WTC11 (cell line): ENCODE measurements around the gene AFF3. TPM values are rescaled to one million over a fixed set of nuclear protein-coding genes. Genes with fewer than 3 reads are reported as not detected.

ENCODE experiments used
- ATAC-seq: fragments of 200-7000 bp; cut with Tn5 transposase; 2 replicates; pipeline ENCODE4 v1.10.0; 2021; ENCODE audit warnings: mild to moderate bottlenecking, moderate library complexity
- CTCF ChIA-PET: fragments of 300-600 bp; sonication (Branson Sonifier 250); formaldehyde crosslinking; loops from one replicate; lab custom pipeline; 2021; ENCODE audit warnings: antibody characterized with exemption; lab: Charles Lee
- POLR2A ChIA-PET: fragments of 350-600 bp; sonication (Branson Sonifier 250); formaldehyde crosslinking; loops from one replicate; lab custom pipeline; 2021; ENCODE audit warnings: antibody characterized with exemption; lab: Charles Lee
- DNase-seq: peaks from one replicate; pipeline ENCODE4 v3.0.0; 2021; ENCODE audit warnings: low spot score
- H3K27ac Mint-ChIP-seq: 2 replicates; pipeline ENCODE4 v1.8.0; 2021; ENCODE audit warnings: mixed read lengths
- H3K27me3 Mint-ChIP-seq: 2 replicates; pipeline ENCODE4 v1.8.0; 2021; ENCODE audit warnings: low read depth, mild to moderate bottlenecking, moderate library complexity, mixed read lengths
- H3K36me3 Mint-ChIP-seq: 2 replicates; pipeline ENCODE4 v1.8.0; 2021; ENCODE audit warnings: mixed read lengths
- H3K4me1 Mint-ChIP-seq: 2 replicates; pipeline ENCODE4 v1.8.0; 2022; ENCODE audit warnings: mixed read lengths
- H3K4me3 Mint-ChIP-seq: 2 replicates; pipeline ENCODE4 v1.8.0; 2021; ENCODE audit warnings: mild to moderate bottlenecking, moderate library complexity, mixed read lengths
- H3K9me3 Mint-ChIP-seq: 2 replicates; pipeline ENCODE4 v1.8.0; 2021; ENCODE audit warnings: mixed read lengths
- AFF4 ChIP-seq: sonication (generic); formaldehyde crosslinking; IDR thresholded peaks from 2 replicates; pipeline ENCODE4 v1.8.1; 2023; ENCODE audit warnings: mild to moderate bottlenecking, missing genetic modification reagents, borderline replicate concordance
- CREB1 ChIP-seq: sonication (generic); formaldehyde crosslinking; IDR thresholded peaks from 2 replicates; pipeline ENCODE4 v1.8.0; 2023; ENCODE audit warnings: mild to moderate bottlenecking, missing genetic modification reagents
- E2F4 ChIP-seq: sonication (generic); formaldehyde crosslinking; IDR thresholded peaks from 2 replicates; pipeline ENCODE4 v1.8.1; 2022; ENCODE audit warnings: low read depth, mild to moderate bottlenecking, moderate library complexity, missing genetic modification reagents, borderline replicate concordance
- EMX1 ChIP-seq: fragments of 250-450 bp; sonication (Bioruptor Pico); IDR thresholded peaks from 2 replicates; pipeline ENCODE4 v1.8.0; 2021; ENCODE audit warnings: mild to moderate bottlenecking
- ERG ChIP-seq: fragments of 250-450 bp; sonication (Bioruptor Pico); IDR thresholded peaks from 2 replicates; pipeline ENCODE4 v1.8.0; 2021; ENCODE audit warnings: mild to moderate bottlenecking
- ETV6 ChIP-seq: sonication (generic); formaldehyde crosslinking; IDR thresholded peaks from 2 replicates; pipeline ENCODE4 v1.8.1; 2022; ENCODE audit warnings: mild to moderate bottlenecking, missing genetic modification reagents
- GABPB1 ChIP-seq: sonication (generic); formaldehyde crosslinking; IDR thresholded peaks from 2 replicates; pipeline ENCODE4 v1.8.1; 2023; ENCODE audit warnings: mild to moderate bottlenecking, missing genetic modification reagents
- GRHL2 ChIP-seq: fragments of 250-450 bp; sonication (Bioruptor Pico); IDR thresholded peaks from 2 replicates; pipeline ENCODE4 v1.8.0; 2022; ENCODE audit warnings: mild to moderate bottlenecking, moderate library complexity; ENCODE audit not compliant: insufficient replicate concordance, severe bottlenecking
- JAZF1 ChIP-seq: fragments of 250-450 bp; sonication (Bioruptor Pico); IDR thresholded peaks from 2 replicates; pipeline ENCODE4 v1.9.0; 2021; ENCODE audit warnings: moderate library complexity, mild to moderate bottlenecking, inconsistent platforms
- KAT7 ChIP-seq: sonication (generic); formaldehyde crosslinking; IDR thresholded peaks from 2 replicates; pipeline ENCODE4 v1.8.1; 2023; ENCODE audit warnings: missing genetic modification reagents, mild to moderate bottlenecking, borderline replicate concordance
- NR3C1 ChIP-seq: sonication (generic); formaldehyde crosslinking; conservative IDR thresholded peaks from 2 replicates; pipeline ENCODE4 v1.8.1; 2023; ENCODE audit warnings: low read depth, mild to moderate bottlenecking, missing genetic modification reagents
- PRRX2 ChIP-seq: fragments of 250-450 bp; sonication (Bioruptor Pico); IDR thresholded peaks from 2 replicates; pipeline ENCODE4 v1.8.0; 2021; ENCODE audit warnings: mild to moderate bottlenecking
- ZMAT4 ChIP-seq: fragments of 250-450 bp; sonication (Bioruptor Pico); IDR thresholded peaks from 2 replicates; pipeline ENCODE4 v1.9.0; 2021; ENCODE audit warnings: mild to moderate bottlenecking
- ZNF219 ChIP-seq: sonication (generic); formaldehyde crosslinking; IDR thresholded peaks from 2 replicates; pipeline ENCODE4 v1.8.0; 2023; ENCODE audit warnings: missing genetic modification reagents, mild to moderate bottlenecking, borderline replicate concordance
- ZNF423 ChIP-seq: fragments of 250-450 bp; sonication (Bioruptor Pico); IDR thresholded peaks from 2 replicates; pipeline ENCODE4 v2.1.2; 2022; ENCODE audit warnings: mild to moderate bottlenecking, moderate library complexity
- ZNF425 ChIP-seq: fragments of 250-450 bp; sonication (Bioruptor Pico); conservative IDR thresholded peaks from 2 replicates; pipeline ENCODE4 v1.9.0; 2021; ENCODE audit warnings: mild to moderate bottlenecking
- ZNF512 ChIP-seq: sonication (generic); formaldehyde crosslinking; IDR thresholded peaks from 2 replicates; pipeline ENCODE4 v1.8.1; 2022; ENCODE audit warnings: missing genetic modification reagents, borderline replicate concordance
- ZNF671 ChIP-seq: fragments of 250-450 bp; sonication (Bioruptor Pico); IDR thresholded peaks from 2 replicates; pipeline ENCODE4 v1.8.0; 2021; ENCODE audit warnings: mild to moderate bottlenecking
- total RNA-seq: library from RNA; stranded (reverse); gene quantifications from 3 replicates; pipeline ENCODE4 v1.2.3, GENCODE V29; 2021

The AFF3 gene
- total RNA-seq, 1 experiment from 2014 or later, result 1.2 TPM

- Mint-ChIP-seq H3K36me3 (no peaks in the 10 kb centered on the region), H3K4me3 (no peak overlapping the region), H3K27me3 (no peaks in the 10 kb centered on the region), H3K9me3 (no peaks in the 10 kb centered on the region), H3K27ac (no peak overlapping the region), H3K4me1 (no peaks in the 10 kb centered on the region)
- ATAC-seq, result no peak
- TF ChIP-seq GRHL2 (CRISPR knock-in tag), result no peak
- no peak for TF ChIP-seq ZNF671
- no peak for TF ChIP-seq ETV6 (CRISPR knock-in tag)
- no peak for TF ChIP-seq EMX1 (CRISPR knock-in tag)
- TF ChIP-seq NR3C1 (CRISPR knock-in tag), result no peak
- no peak for TF ChIP-seq JAZF1 (CRISPR knock-in tag)
- no peak for TF ChIP-seq KAT7 (CRISPR knock-in tag)
- TF ChIP-seq AFF4 (CRISPR knock-in tag), result no peak
- no peak for TF ChIP-seq GABPB1
- no peak for TF ChIP-seq ZMAT4
- TF ChIP-seq CREB1 (CRISPR knock-in tag), result no peak
- TF ChIP-seq ERG (CRISPR knock-in tag), result no peak
- TF ChIP-seq PRRX2 (CRISPR knock-in tag), result no peak
- TF ChIP-seq ZNF423 (CRISPR knock-in tag), result no peak
- no peak for TF ChIP-seq ZNF219 (CRISPR knock-in tag)
- TF ChIP-seq E2F4, result no peak
- no peak for TF ChIP-seq ZNF512 (CRISPR knock-in tag)
- TF ChIP-seq ZNF425, result no peak
- ChIA-PET POLR2A (no interaction called here), CTCF (no interaction called here)
- no peak for DNase-seq
Observed at GRCh38 chr2:99638791-99639190, 503.6 kb downstream of the AFF3 start.
